ENCODE measurements around the gene SLC25A30.

Gene SLC25A30

GRCh38 chr13:45415112-45415511, 3.1 kb downstream of the SLC25A30 start:
- H3K4me3 ChIP-seq (ENCODE audit: low read depth, low read length): no peak overlapping the region

DNA sequence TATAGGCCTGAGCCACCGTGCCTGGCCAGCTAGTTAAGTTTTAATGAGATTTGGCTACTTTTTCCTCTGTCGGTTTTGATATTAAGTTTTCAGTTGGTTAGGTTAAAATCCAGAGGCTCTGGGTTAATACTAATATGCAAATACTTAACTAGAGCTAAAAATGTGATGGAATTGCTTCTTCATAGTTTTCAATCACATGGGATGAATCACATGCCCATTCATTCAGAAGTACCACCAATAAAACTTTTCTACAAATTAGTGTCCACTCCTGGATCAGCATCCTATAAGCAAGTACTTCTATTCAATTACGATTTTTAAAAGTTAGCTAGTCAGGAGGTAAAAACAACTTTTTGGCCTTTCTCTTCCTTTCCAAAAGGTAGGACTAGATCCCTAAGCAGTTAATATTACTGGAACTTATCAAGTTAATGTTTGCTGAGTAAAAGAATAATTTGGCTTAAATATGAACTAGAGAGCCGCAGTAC, 4.3 kb downstream of the SLC25A30 start:
- DNase-seq (ENCODE audit: low read depth): no peak
- TF ChIP-seq, protein P1, sequence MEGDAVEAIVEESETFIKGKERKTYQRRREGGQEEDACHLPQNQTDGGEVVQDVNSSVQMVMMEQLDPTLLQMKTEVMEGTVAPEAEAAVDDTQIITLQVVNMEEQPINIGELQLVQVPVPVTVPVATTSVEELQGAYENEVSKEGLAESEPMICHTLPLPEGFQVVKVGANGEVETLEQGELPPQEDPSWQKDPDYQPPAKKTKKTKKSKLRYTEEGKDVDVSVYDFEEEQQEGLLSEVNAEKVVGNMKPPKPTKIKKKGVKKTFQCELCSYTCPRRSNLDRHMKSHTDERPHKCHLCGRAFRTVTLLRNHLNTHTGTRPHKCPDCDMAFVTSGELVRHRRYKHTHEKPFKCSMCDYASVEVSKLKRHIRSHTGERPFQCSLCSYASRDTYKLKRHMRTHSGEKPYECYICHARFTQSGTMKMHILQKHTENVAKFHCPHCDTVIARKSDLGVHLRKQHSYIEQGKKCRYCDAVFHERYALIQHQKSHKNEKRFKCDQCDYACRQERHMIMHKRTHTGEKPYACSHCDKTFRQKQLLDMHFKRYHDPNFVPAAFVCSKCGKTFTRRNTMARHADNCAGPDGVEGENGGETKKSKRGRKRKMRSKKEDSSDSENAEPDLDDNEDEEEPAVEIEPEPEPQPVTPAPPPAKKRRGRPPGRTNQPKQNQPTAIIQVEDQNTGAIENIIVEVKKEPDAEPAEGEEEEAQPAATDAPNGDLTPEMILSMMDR (IDR thresholded peaks at IDR 0.05; ENCODE audit: low read depth, low read length, missing control alignments): no peak
- H3K4me3 ChIP-seq (ENCODE audit: low read depth, low read length): no peak overlapping the region

More at GRCh38 chr13:45415112-45415511, 3.1 kb downstream of the SLC25A30 start:
- no peak for DNase-seq (ENCODE audit: low read depth)
- TF ChIP-seq, protein P1 (IDR thresholded peaks at IDR 0.05; ENCODE audit: low read depth, low read length, missing control alignments): no peak

DNA sequence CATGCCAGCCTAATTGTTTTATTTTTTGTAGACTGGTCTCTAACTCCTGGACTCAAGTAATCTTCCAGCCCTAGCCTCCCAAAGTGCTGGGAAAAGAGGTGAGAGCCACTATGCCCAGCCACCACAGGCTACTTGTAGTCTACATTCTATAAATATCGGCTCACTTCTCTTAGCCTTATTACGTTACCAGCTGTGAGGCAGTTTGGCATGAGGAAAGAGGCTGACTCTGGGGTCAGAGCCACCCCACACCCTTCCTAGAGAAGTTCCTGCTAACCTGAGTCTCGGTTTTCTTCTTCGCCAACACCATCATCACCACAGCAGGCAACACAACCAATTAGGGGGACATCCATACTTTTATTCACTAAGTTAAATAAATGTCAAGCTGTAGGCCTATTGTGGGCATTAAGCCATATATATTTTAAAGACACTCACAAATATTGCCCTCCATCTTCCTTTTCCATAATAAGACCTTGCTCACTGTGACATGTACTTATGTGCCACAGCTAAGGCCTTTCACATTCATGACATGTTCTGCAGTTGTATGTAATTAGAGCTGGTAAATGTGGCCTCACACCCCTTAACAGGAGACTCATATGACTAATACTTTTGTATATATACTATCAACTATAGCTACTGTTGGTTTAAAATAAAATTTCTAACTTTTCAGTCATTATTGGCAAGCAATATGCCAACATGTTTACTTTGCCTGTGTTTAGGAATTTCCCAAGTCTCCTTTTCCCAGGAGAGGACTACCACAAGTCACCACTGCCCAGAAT, 5.7 kb downstream of the SLC25A30 start:
- no peak for DNase-seq (ENCODE audit: low read depth)
- H3K4me3 ChIP-seq (ENCODE audit: low read depth, low read length): no peak overlapping the region
- TF ChIP-seq, protein P1 (IDR thresholded peaks at IDR 0.05; ENCODE audit: low read depth, low read length, missing control alignments): no peak

- TF ChIP-seq, protein P1 (IDR thresholded peaks at IDR 0.05; ENCODE audit: low read depth, low read length, missing control alignments): no peak
- DNase-seq (ENCODE audit: low read depth): no peak
- H3K4me3 ChIP-seq (ENCODE audit: low read depth, low read length): no peak overlapping the region
These were observed 6.5 kb downstream of the SLC25A30 start for GRCh38 chr13:45411631-45412030.

DNA sequence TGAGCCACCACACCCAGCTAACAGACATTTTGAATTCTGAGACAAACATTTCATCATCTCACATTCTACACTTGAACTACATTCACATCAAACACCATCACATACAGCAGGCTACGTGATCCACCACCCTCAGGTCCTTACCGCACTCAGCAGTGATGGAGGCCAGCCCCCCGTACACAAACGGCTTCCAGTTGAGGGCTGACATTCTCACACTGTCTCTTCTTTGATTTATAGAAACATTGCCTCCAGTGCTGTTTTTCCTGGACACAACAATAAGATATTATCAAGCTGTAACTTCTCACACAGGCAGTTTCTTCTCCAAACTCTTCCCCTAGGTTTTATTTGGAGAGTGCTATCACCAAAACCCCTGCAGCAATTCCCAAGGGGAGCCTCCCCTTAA, 7.0 kb downstream of the SLC25A30 start:
- TF ChIP-seq, protein P1 (IDR thresholded peaks at IDR 0.05; ENCODE audit: low read depth, low read length, missing control alignments): no peak
- no peak overlapping the region for H3K4me3 ChIP-seq (ENCODE audit: low read depth, low read length)
- DNase-seq (ENCODE audit: low read depth): no peak

DNA sequence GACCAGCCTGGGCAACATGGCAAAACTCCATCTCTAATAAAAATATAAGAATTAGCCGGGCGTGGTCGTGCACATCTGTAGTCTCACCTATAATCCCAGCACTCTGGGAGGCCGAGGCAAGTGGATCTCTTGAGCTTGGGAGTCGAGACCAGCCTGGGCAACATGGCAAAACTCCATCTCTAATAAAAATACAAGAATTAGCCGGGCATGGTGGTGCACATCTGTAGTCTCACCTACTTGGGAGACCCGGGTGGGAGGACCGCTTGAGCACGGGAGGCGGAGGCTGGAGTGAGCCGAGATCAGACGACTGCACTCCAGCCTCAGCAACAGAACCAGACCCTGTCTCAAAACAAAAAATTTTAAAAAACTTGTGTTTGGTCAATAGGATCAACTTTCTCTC, 7.7 kb downstream of the SLC25A30 start:
- no peak overlapping the region for H3K4me3 ChIP-seq (ENCODE audit: low read depth, low read length)
- TF ChIP-seq, protein P1 (IDR thresholded peaks at IDR 0.05; ENCODE audit: low read depth, low read length, missing control alignments): no peak
- DNase-seq (ENCODE audit: low read depth): no peak

- TF ChIP-seq, protein P1 (IDR thresholded peaks at IDR 0.05; ENCODE audit: low read depth, low read length, missing control alignments): no peak
- H3K4me3 ChIP-seq (ENCODE audit: low read depth, low read length): no peak overlapping the region
- DNase-seq (ENCODE audit: low read depth): no peak
These were observed 8.2 kb downstream of the SLC25A30 start for GRCh38 chr13:45410001-45410400.
